B cell (primary cell): ENCODE measurements around the gene MT4. TPM values are rescaled to one million over a fixed set of nuclear protein-coding genes. Genes with fewer than 3 reads are reported as not detected.

Experiments
- ATAC-seq: fragments of 200-7000 bp; cut with Tn5 transposase; one replicate; pipeline ENCODE4 v1.10.0; 2021; ENCODE audit warnings: low read depth, mild to moderate bottlenecking, moderate number of reproducible peaks, moderate library complexity
- CTCF ChIA-PET: fragments of 350-600 bp; sonication (Branson Sonifier 250); formaldehyde crosslinking; loops from one replicate; lab custom pipeline; 2021; ENCODE audit warnings: antibody characterized with exemption, inconsistent platforms; lab: Charles Lee
- POLR2A ChIA-PET: fragments of 350-600 bp; sonication (Branson Sonifier 250); formaldehyde crosslinking; loops from one replicate; lab custom pipeline; 2021; ENCODE audit warnings: antibody characterized with exemption; lab: Charles Lee
- DNase-seq: peaks from one replicate; pipeline ENCODE4 v3.0.0; 2013
- H2AFZ ChIP-seq: 2 replicates; pipeline ENCODE4 v1.6.1; 2012; ENCODE audit warnings: mild to moderate bottlenecking, low read depth, low read length; ENCODE audit not compliant: insufficient read depth, poor library complexity, severe bottlenecking
- H3K27ac ChIP-seq, 2 donors: 1 replicate in 1 of 2; 2 replicates in 1 of 2; pipeline ENCODE4 v1.5.1; 2012 to 2013; ENCODE audit warnings: low read length in 2 of 2, mild to moderate bottlenecking in 2 of 2, moderate library complexity in 1 of 2
- H3K27me3 ChIP-seq, 4 experiments: fragments of 200-600 bp in 1 of 4; sonication (generic) in 1 of 4; replicated peaks in 1 of 4; 1 replicate in 2 of 4; 2 replicates in 2 of 4; pipeline versions ENCODE4 v1.6.1 to v1.7.0; 2013 to 2016; ENCODE audit warnings: low read length in 3 of 4, mild to moderate bottlenecking in 2 of 4, mixed read lengths in 1 of 4, moderate library complexity in 1 of 4; ENCODE audit not compliant: insufficient read depth in 4 of 4, control insufficient read depth in 3 of 4; ENCODE audit errors: control extremely low read depth in 1 of 4
- H3K36me3 ChIP-seq, 2 experiments: replicated peaks in 1 of 2; 1 replicate in 1 of 2; 2 replicates in 1 of 2; pipeline versions ENCODE4 v1.6.1 to v1.7.1; 2013; ENCODE audit warnings: low read length in 1 of 2; ENCODE audit not compliant: insufficient read depth in 2 of 2, control insufficient read depth in 1 of 2; ENCODE audit errors: control extremely low read depth in 1 of 2, extremely low read depth in 1 of 2
- H3K4me1 ChIP-seq, 2 donors: fragments of 200-600 bp in 1 of 2; sonication (generic) in 1 of 2; 1 replicate in 1 of 2; 2 replicates in 1 of 2; pipeline versions ENCODE4 v1.5.1 to v1.6.1; 2013 to 2017; ENCODE audit warnings: low read length in 2 of 2; ENCODE audit not compliant: control insufficient read depth in 2 of 2, insufficient read depth in 2 of 2
- H3K4me2 ChIP-seq: replicated peaks from 2 replicates; pipeline ENCODE3; 2012; ENCODE audit warnings: mild to moderate bottlenecking, low read depth, low read length; ENCODE audit not compliant: poor library complexity, severe bottlenecking
- H3K4me3 ChIP-seq, 5 experiments: fragments of 200-600 bp in 1 of 5; sonication (generic) in 1 of 5; 1 replicate in 3 of 5; 2 replicates in 2 of 5; pipeline versions ENCODE4 v1.5.1 to v1.7.0; 2011 to 2016; ENCODE audit warnings: low read length in 4 of 5, mild to moderate bottlenecking in 4 of 5, low read depth in 2 of 5, control low read depth in 1 of 5, moderate library complexity in 1 of 5; ENCODE audit not compliant: insufficient read depth in 1 of 5; ENCODE audit errors: control extremely low read depth in 1 of 5, extremely low read depth in 1 of 5
- H3K79me2 ChIP-seq: fragments of 200-600 bp; sonication (generic); one replicate; pipeline ENCODE4 v1.6.0; 2016; ENCODE audit warnings: low read length; ENCODE audit not compliant: control insufficient read depth, insufficient read depth
- H3K9ac ChIP-seq: fragments of 200-600 bp; sonication (generic); 2 replicates; pipeline ENCODE4 v1.6.1; 2017; ENCODE audit warnings: mild to moderate bottlenecking, low read length, moderate library complexity
- H3K9me3 ChIP-seq, 3 donors: one replicate each; pipeline versions ENCODE4 v1.6.1 to v1.7.1; 2013; ENCODE audit warnings: low read length in 2 of 3; ENCODE audit not compliant: control insufficient read depth in 2 of 3, insufficient read depth in 1 of 3; ENCODE audit errors: control extremely low read depth in 1 of 3
- H4K20me1 ChIP-seq: 2 replicates; pipeline ENCODE4 v1.6.0; 2012; ENCODE audit warnings: mild to moderate bottlenecking, low read length; ENCODE audit not compliant: insufficient read depth, control insufficient read depth, poor library complexity, severe bottlenecking
- H3K27ac Mint-ChIP-seq: one replicate; pipeline ENCODE4 v1.8.0; 2021; ENCODE audit warnings: mixed read lengths
- H3K27me3 Mint-ChIP-seq: one replicate; pipeline ENCODE4 v1.8.0; 2021; ENCODE audit warnings: mixed read lengths
- H3K4me1 Mint-ChIP-seq: one replicate; pipeline ENCODE4 v1.8.0; 2021; ENCODE audit warnings: mixed read lengths
- H3K4me3 Mint-ChIP-seq: one replicate; pipeline ENCODE4 v1.8.0; 2021; ENCODE audit warnings: mixed read lengths
- H3K9me3 Mint-ChIP-seq: one replicate; pipeline ENCODE4 v1.8.0; 2022; ENCODE audit warnings: mixed read lengths; ENCODE audit not compliant: insufficient read depth
- CTCF ChIP-seq: fragments of 200-600 bp; IDR thresholded peaks from one replicate; pipeline ENCODE4 v1.8.0; 2022; ENCODE audit warnings: antibody characterized with exemption, mild to moderate bottlenecking
- EZH2 ChIP-seq: IDR thresholded peaks from 2 replicates; pipeline ENCODE4 v1.6.1; 2012; ENCODE audit warnings: borderline replicate concordance, low read depth, mild to moderate bottlenecking, moderate library complexity, low read length; ENCODE audit not compliant: insufficient read depth, poor library complexity, severe bottlenecking
- WGBS: methylation state at CpG from one replicate; pipeline ENCODE4 v1.1.5; 2013; ENCODE audit warnings: missing lambda C conversion rate; ENCODE audit not compliant: insufficient coverage; 5-methylcytosine and 5-hydroxymethylcytosine counted together
- intact Hi-C: fragments of 100-400 bp; cut with micrococcal nuclease; formaldehyde crosslinking; loops from one replicate; pipeline ENCODE4 v1.10.0; 2022
- polyA plus RNA-seq: library from polyadenylated mRNA; depleted of rRNA; stranded (reverse); fragments of >200 nt; gene quantifications from 2 replicates; pipeline ENCODE4 v1.2.3, GENCODE V29; 2012
- total RNA-seq, 2 donors: library from RNA; stranded (reverse); fragments of 120-200 nt in 1 of 2; gene quantifications; 1 replicate in 1 of 2; 2 replicates in 1 of 2; pipeline versions ENCODE4 v1.2.3 to v1.2.4, GENCODE V29; 2013 to 2022

The MT4 gene
- total and polyA plus RNA-seq, 2 donors (not counting 1 experiment from before 2014, with no cell fraction given) = not detected

GRCh38 chr16:56534847-56535383 is 30.0 kb upstream of the MT4 start:
- peaks cover 45% of the 10 kb centered on the region for H3K27me3 Mint-ChIP-seq
- ATAC-seq = no peak
- no peak overlapping the region for H3K4me2 ChIP-seq
- no peak overlapping the region for H3K4me3 ChIP-seq
- no peak overlapping the region for H3K9ac ChIP-seq
- H3K4me1 Mint-ChIP-seq = no peaks in the 10 kb centered on the region
- no peaks in the 10 kb centered on the region for H4K20me1 ChIP-seq
- H3K9me3 Mint-ChIP-seq = no peaks in the 10 kb centered on the region
- CTCF ChIA-PET = no interaction called here
- no peak overlapping the region for H3K4me3 Mint-ChIP-seq
- intact Hi-C loops = no loop called here
- H3K27me3 ChIP-seq = peaks cover 0 to 11% (median 2%) of the 10 kb centered on the region in 4 experiments
- no peak for DNase-seq
- H3K27ac Mint-ChIP-seq = no peak overlapping the region
- POLR2A ChIA-PET = no interaction called here
- 87% methylated on average over 5 of the region's 8 CpGs for WGBS
- H3K36me3 ChIP-seq = no peaks in the 10 kb centered on the region
- no peaks in the 10 kb centered on the region for H3K9me3 ChIP-seq
- H3K79me2 ChIP-seq = no peaks in the 10 kb centered on the region
- TF ChIP-seq EZH2 (no peak), CTCF (no peak)
- H3K4me1 ChIP-seq = no peaks in the 10 kb centered on the region
- no peak overlapping the region for H2AFZ ChIP-seq
- H3K27ac ChIP-seq = no peak overlapping the region

- Histone ChIP-seq H3K79me2 (no peaks in the 10 kb centered on the region), H3K4me1 (no peaks in the 10 kb centered on the region), H3K4me2 (no peak overlapping the region), H3K4me3 (no peak overlapping the region), H3K9me3 (no peaks in the 10 kb centered on the region), H4K20me1 (no peaks in the 10 kb centered on the region), H2AFZ (no peak overlapping the region), H3K27me3 (peaks cover 0 to 11% (median 2%) of the 10 kb centered on the region in 4 experiments), H3K36me3 (no peaks in the 10 kb centered on the region), H3K9ac (no peak overlapping the region), H3K27ac (no peak overlapping the region)
- H3K4me1 Mint-ChIP-seq = no peaks in the 10 kb centered on the region
- no peak overlapping the region for H3K4me3 Mint-ChIP-seq
- no peak overlapping the region for H3K27ac Mint-ChIP-seq
- POLR2A ChIA-PET = no interaction called here
- H3K27me3 Mint-ChIP-seq = peaks cover 50% of the 10 kb centered on the region
- intact Hi-C loops = no loop called here
- no peak for TF ChIP-seq EZH2
- TF ChIP-seq CTCF = no peak
- ATAC-seq (no peak), DNase-seq (no peak)
- WGBS = 86% methylated on average over 4 of the region's 7 CpGs
- CTCF ChIA-PET = no interaction called here
- peaks cover 2% of the 10 kb centered on the region for H3K9me3 Mint-ChIP-seq
Observed at GRCh38 chr16:56538331-56538730, 26.5 kb upstream of the MT4 start.
